ENCODE data around the gene DUSP15. TPM values are rescaled to one million over a fixed set of nuclear protein-coding genes. Genes with fewer than 3 reads are reported as not detected.

The DUSP15 gene
- polyA plus RNA-seq, 1 donor (not counting 4 experiments of a cell fraction or from before 2014, with no cell fraction given): not detected

DNA sequence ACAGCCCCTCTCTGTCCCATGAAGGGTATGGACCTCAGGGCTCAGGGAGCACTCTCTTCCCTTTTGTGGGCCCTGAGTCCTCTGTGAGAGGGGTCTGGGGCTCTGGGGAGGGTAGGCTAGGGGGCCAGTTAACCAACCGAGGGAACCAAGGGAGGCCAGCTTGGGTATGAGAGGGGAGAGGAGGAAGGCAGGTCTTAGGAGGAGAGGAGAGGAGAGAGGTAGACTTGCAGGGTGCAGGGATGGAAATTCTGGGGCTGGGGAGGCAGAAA is 720 bp downstream of the DUSP15 start:
- Histone ChIP-seq H3K9me1 (ENCODE audit: control insufficient read depth, extremely low read depth, insufficient read depth, low read length) (no peaks in the 10 kb centered on the region), H3K4me3 (ENCODE audit: control insufficient read depth in 2 of 3, extremely low read depth in 1 of 3, insufficient read depth in 2 of 3, low read depth in 1 of 3, low read length in 3 of 3) (peak overlapping the region in 1 of 3 experiments; percentile 34), H3K27ac (ENCODE audit: control insufficient read depth, insufficient read depth, low read length) (no peak overlapping the region), H2AFZ (ENCODE audit: control insufficient read depth, low read length) (peak overlapping the region; percentile 63), H3K36me3 (ENCODE audit: control insufficient read depth in 2 of 2, extremely low read depth in 1 of 2, insufficient read depth in 2 of 2, low read length in 2 of 2) (no peaks in the 10 kb centered on the region), H3K4me1 (ENCODE audit: control insufficient read depth, extremely low read depth, insufficient read depth, low read length) (no peaks in the 10 kb centered on the region), H4K20me1 (ENCODE audit: control insufficient read depth, extremely low read depth, insufficient read depth, low read length) (no peaks in the 10 kb centered on the region), H3K9ac (ENCODE audit: control insufficient read depth, extremely low read depth, insufficient read depth, low read length) (no peak overlapping the region), H3K79me2 (ENCODE audit: control insufficient read depth, insufficient read depth, low read length) (no peaks in the 10 kb centered on the region), H3K4me2 (ENCODE audit: control insufficient read depth, extremely low read depth, insufficient read depth, low read depth, low read length) (peak overlapping the region; percentile 58), H3K27me3 (ENCODE audit: control insufficient read depth, extremely low read depth, insufficient read depth, low read length) (peaks cover 51% of the 10 kb centered on the region), H3K9me3 (ENCODE audit: control insufficient read depth, low read depth, low read length) (no peaks in the 10 kb centered on the region)
- DNase-seq (ENCODE audit: low read depth, low spot score) (no peak), FAIRE-seq (no peak)
- dilution Hi-C loops (cut with MboI; ENCODE audit: extremely low pct_ligation_motif_present, low sequenced_read_pairs): no loop called here
- TF ChIP-seq EZH2 (IDR thresholded peaks at IDR 0.05; ENCODE audit: low read length): no peak
- TF ChIP-seq, protein P1, sequence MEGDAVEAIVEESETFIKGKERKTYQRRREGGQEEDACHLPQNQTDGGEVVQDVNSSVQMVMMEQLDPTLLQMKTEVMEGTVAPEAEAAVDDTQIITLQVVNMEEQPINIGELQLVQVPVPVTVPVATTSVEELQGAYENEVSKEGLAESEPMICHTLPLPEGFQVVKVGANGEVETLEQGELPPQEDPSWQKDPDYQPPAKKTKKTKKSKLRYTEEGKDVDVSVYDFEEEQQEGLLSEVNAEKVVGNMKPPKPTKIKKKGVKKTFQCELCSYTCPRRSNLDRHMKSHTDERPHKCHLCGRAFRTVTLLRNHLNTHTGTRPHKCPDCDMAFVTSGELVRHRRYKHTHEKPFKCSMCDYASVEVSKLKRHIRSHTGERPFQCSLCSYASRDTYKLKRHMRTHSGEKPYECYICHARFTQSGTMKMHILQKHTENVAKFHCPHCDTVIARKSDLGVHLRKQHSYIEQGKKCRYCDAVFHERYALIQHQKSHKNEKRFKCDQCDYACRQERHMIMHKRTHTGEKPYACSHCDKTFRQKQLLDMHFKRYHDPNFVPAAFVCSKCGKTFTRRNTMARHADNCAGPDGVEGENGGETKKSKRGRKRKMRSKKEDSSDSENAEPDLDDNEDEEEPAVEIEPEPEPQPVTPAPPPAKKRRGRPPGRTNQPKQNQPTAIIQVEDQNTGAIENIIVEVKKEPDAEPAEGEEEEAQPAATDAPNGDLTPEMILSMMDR (optimal IDR thresholded peaks at IDR 0.05 in 1 of 3, IDR thresholded peaks at IDR 0.05 in 1 of 3, conservative IDR thresholded peaks at IDR 0.05 in 1 of 3; ENCODE audit: extremely low read depth in 1 of 3, insufficient read depth in 2 of 3, low read length in 3 of 3): no peak

GRCh38 chr20:31868853-31869672 is 1.3 kb downstream of the DUSP15 start:
- Histone ChIP-seq H3K36me3 (ENCODE audit: control insufficient read depth in 2 of 2, extremely low read depth in 1 of 2, insufficient read depth in 2 of 2, low read length in 2 of 2) (no peaks in the 10 kb centered on the region), H4K20me1 (ENCODE audit: control insufficient read depth, extremely low read depth, insufficient read depth, low read length) (no peaks in the 10 kb centered on the region), H3K27me3 (ENCODE audit: control insufficient read depth, extremely low read depth, insufficient read depth, low read length) (peaks cover 51% of the 10 kb centered on the region), H3K9me3 (ENCODE audit: control insufficient read depth, low read depth, low read length) (no peaks in the 10 kb centered on the region), H3K79me2 (ENCODE audit: control insufficient read depth, insufficient read depth, low read length) (no peaks in the 10 kb centered on the region), H3K4me3 (ENCODE audit: control insufficient read depth in 2 of 3, extremely low read depth in 1 of 3, insufficient read depth in 2 of 3, low read depth in 1 of 3, low read length in 3 of 3) (no peak overlapping the region), H3K4me1 (ENCODE audit: control insufficient read depth, extremely low read depth, insufficient read depth, low read length) (no peaks in the 10 kb centered on the region), H3K4me2 (ENCODE audit: control insufficient read depth, extremely low read depth, insufficient read depth, low read depth, low read length) (no peak overlapping the region), H2AFZ (ENCODE audit: control insufficient read depth, low read length) (no peak overlapping the region), H3K27ac (ENCODE audit: control insufficient read depth, insufficient read depth, low read length) (no peak overlapping the region), H3K9ac (ENCODE audit: control insufficient read depth, extremely low read depth, insufficient read depth, low read length) (no peak overlapping the region), H3K9me1 (ENCODE audit: control insufficient read depth, extremely low read depth, insufficient read depth, low read length) (no peaks in the 10 kb centered on the region)
- TF ChIP-seq EZH2 (IDR thresholded peaks at IDR 0.05; ENCODE audit: low read length): no peak
- TF ChIP-seq, protein P1 (optimal IDR thresholded peaks at IDR 0.05 in 1 of 3, IDR thresholded peaks at IDR 0.05 in 1 of 3, conservative IDR thresholded peaks at IDR 0.05 in 1 of 3; ENCODE audit: extremely low read depth in 1 of 3, insufficient read depth in 2 of 3, low read length in 3 of 3): no peak
- DNase-seq (ENCODE audit: low read depth, low spot score) (no peak), FAIRE-seq (no peak)
- dilution Hi-C loops (cut with MboI; ENCODE audit: extremely low pct_ligation_motif_present, low sequenced_read_pairs): no loop called here

All from keratinocyte (primary cell).